Stimulated activated CD4-positive, alpha-beta T cell treated with anti-CD3 and anti-CD28 coated beads, TNF-alpha, amount 100 ng/mL, for 1 hour (primary cell): ENCODE results near the gene TNFRSF17.

ENCODE experiments used
- DNase-seq, 3 donors: peaks; one replicate each; pipeline ENCODE4 v3.0.0-alpha.2; 2020; ENCODE audit warnings: low read depth in 3 of 3, low spot score in 1 of 3

Gene TNFRSF17

GRCh38 chr16:12002447-12003006 lies 37.5 kb downstream of the TNFRSF17 start:
- no peak for DNase-seq

- DNase-seq: no peak
Observed at GRCh38 chr16:12006637-12007036, 41.6 kb downstream of the TNFRSF17 start.

GRCh38 chr16:12009462-12009861 lies 44.5 kb downstream of the TNFRSF17 start:
- DNase-seq: no peak

- no peak for DNase-seq
Observed at GRCh38 chr16:12009922-12010321, 44.9 kb downstream of the TNFRSF17 start.

- no peak for DNase-seq
Observed at GRCh38 chr16:12010388-12011251, 45.6 kb downstream of the TNFRSF17 start.

GRCh38 chr16:12011565-12011964 lies 46.6 kb downstream of the TNFRSF17 start:
- DNase-seq: no peak

- DNase-seq: no peak
Observed at GRCh38 chr16:12016291-12016947, 51.4 kb downstream of the TNFRSF17 start.

- DNase-seq: no peak
Observed at GRCh38 chr16:12017558-12017957, 52.5 kb downstream of the TNFRSF17 start.
